GM21576 (cell line): ENCODE data around the gene SCEL.
"Not testable (repeated sequence)": the region's sequence is repeated elsewhere in the genome, so short reads cannot be mapped to it uniquely, and the experiment has no call there.

Experiments
- ATAC-seq: cut with Tn5 transposase; IDR thresholded peaks from one replicate; pipeline ENCODE4 v1.9.1; 2021; ENCODE audit warnings: mild to moderate bottlenecking, moderate library complexity; ENCODE audit not compliant: unreplicated experiment

SCEL gene

GRCh38 chr13:77535448-77535847, at the start of gene SCEL:
Gene SCEL, plus strand, starts transcription at chr13:77535706. Its CDS starts 20,170 bp downstream, at chr13:77555876.
- ATAC-seq = no peak

GRCh38 chr13:77489566-77490337, 45.8 kb upstream of the SCEL start:
- ATAC-seq = no peak

- peak; percentile 70 for ATAC-seq
Observed at GRCh38 chr13:77492982-77493381, 42.5 kb upstream of the SCEL start.

GRCh38 chr13:77494226-77494625, 41.3 kb upstream of the SCEL start:
- ATAC-seq = no peak

- ATAC-seq = no peak
Observed at GRCh38 chr13:77497350-77497749, 38.2 kb upstream of the SCEL start.

- ATAC-seq = no peak
Observed at GRCh38 chr13:77497835-77498234, 37.7 kb upstream of the SCEL start.

GRCh38 chr13:77502104-77502720, 33.3 kb upstream of the SCEL start:
- peak; percentile 88 for ATAC-seq

- no peak for ATAC-seq
Observed at GRCh38 chr13:77503398-77503797, 32.1 kb upstream of the SCEL start.

GRCh38 chr13:77506874-77507273, 28.6 kb upstream of the SCEL start:
- no peak for ATAC-seq

- ATAC-seq = no peak
Observed at GRCh38 chr13:77507931-77508776, 27.4 kb upstream of the SCEL start.

- ATAC-seq = no peak
Observed at GRCh38 chr13:77508959-77509620, 26.4 kb upstream of the SCEL start.

- no peak for ATAC-seq
Observed at GRCh38 chr13:77510156-77510555, 25.4 kb upstream of the SCEL start.

GRCh38 chr13:77511552-77511951, 24.0 kb upstream of the SCEL start:
- ATAC-seq = no peak

GRCh38 chr13:77513719-77514335, 21.7 kb upstream of the SCEL start:
- peak; percentile 81 for ATAC-seq

- peak; percentile 81 for ATAC-seq
Observed at GRCh38 chr13:77514336-77514726, 21.2 kb upstream of the SCEL start.

GRCh38 chr13:77515785-77516184, 19.7 kb upstream of the SCEL start:
- ATAC-seq = no peak

GRCh38 chr13:77516342-77516789, 19.1 kb upstream of the SCEL start:
- ATAC-seq = no peak

- ATAC-seq = no peak
Observed at GRCh38 chr13:77518266-77518665, 17.2 kb upstream of the SCEL start.

- ATAC-seq = not testable (repeated sequence)
Observed at GRCh38 chr13:77519396-77519795, 16.1 kb upstream of the SCEL start.

GRCh38 chr13:77519808-77520207, 15.7 kb upstream of the SCEL start:
- no peak for ATAC-seq

- ATAC-seq = no peak
Observed at GRCh38 chr13:77521194-77521593, 14.3 kb upstream of the SCEL start.
